ENCODE results near the gene CACNA1B.
"Not testable (repeated sequence)": the region's sequence is repeated elsewhere in the genome, so short reads cannot be mapped to it uniquely, and the experiment has no call there.

CACNA1B gene

GRCh38 chr9:137877506-137878122, at the start of gene CACNA1B:
Gene CACNA1B, plus strand, starts transcription at chr9:137877782. Its CDS starts 152 bp downstream, at chr9:137877934.
- not testable (repeated sequence) for DNase-seq (ENCODE audit: extremely low read depth, low read depth); H3K4me3 ChIP-seq (replicated peaks; ENCODE audit: low read depth, low read length)

GRCh38 chr9:137827908-137828526, 49.6 kb upstream of the CACNA1B start:
- no peak overlapping the region for H3K4me3 ChIP-seq (replicated peaks; ENCODE audit: low read depth, low read length)
- no peak for TF ChIP-seq CTCF (IDR thresholded peaks at IDR 0.05; ENCODE audit: low read depth, low read length, missing control alignments)
- DNase-seq (ENCODE audit: extremely low read depth, low read depth): no peak

GRCh38 chr9:137828527-137829259, 48.9 kb upstream of the CACNA1B start:
- DNase-seq (ENCODE audit: extremely low read depth, low read depth): no peak
- TF ChIP-seq CTCF (IDR thresholded peaks at IDR 0.05; ENCODE audit: low read depth, low read length, missing control alignments): no peak

GRCh38 chr9:137829260-137829996, 48.2 kb upstream of the CACNA1B start:
- no peak for TF ChIP-seq CTCF (IDR thresholded peaks at IDR 0.05; ENCODE audit: low read depth, low read length, missing control alignments)
- no peak overlapping the region for H3K4me3 ChIP-seq (replicated peaks; ENCODE audit: low read depth, low read length)
- no peak for DNase-seq (ENCODE audit: extremely low read depth, low read depth)

More at GRCh38 chr9:137828527-137829259, 48.9 kb upstream of the CACNA1B start:
- no peak overlapping the region for H3K4me3 ChIP-seq (replicated peaks; ENCODE audit: low read depth, low read length)

- no peak for TF ChIP-seq CTCF (IDR thresholded peaks at IDR 0.05; ENCODE audit: low read depth, low read length, missing control alignments)
- H3K4me3 ChIP-seq (replicated peaks; ENCODE audit: low read depth, low read length): no peak overlapping the region
- no peak for DNase-seq (ENCODE audit: extremely low read depth, low read depth)
Measured at GRCh38 chr9:137832191-137832700, 45.3 kb upstream of the CACNA1B start.

GRCh38 chr9:137832830-137833590, 44.6 kb upstream of the CACNA1B start:
- H3K4me3 ChIP-seq (replicated peaks; ENCODE audit: low read depth, low read length): no peak overlapping the region
- no peak for TF ChIP-seq CTCF (IDR thresholded peaks at IDR 0.05; ENCODE audit: low read depth, low read length, missing control alignments)
- no peak for DNase-seq (ENCODE audit: extremely low read depth, low read depth)
